Activated T-cell treated with anti-CD3 and anti-CD28 coated beads, Interleukin-2, amount 50 U/mL, for 48 hours (primary cell): ENCODE results near the gene MEN1.

Experiments
- DNase-seq, 2 experiments: peaks; one replicate each; pipeline ENCODE4 v3.0.0-alpha.2; 2020

Gene MEN1

GRCh38 chr11:64801158-64801464 is 9.2 kb downstream of the MEN1 start:
- no peak for DNase-seq

- DNase-seq, result no peak
Measured at GRCh38 chr11:64800303-64801157, 9.8 kb downstream of the MEN1 start.

- DNase-seq, result no peak
Measured at GRCh38 chr11:64799623-64800302, 10.6 kb downstream of the MEN1 start.

GRCh38 chr11:64799256-64799622 is 11.1 kb downstream of the MEN1 start:
- DNase-seq, result no peak

DNA sequence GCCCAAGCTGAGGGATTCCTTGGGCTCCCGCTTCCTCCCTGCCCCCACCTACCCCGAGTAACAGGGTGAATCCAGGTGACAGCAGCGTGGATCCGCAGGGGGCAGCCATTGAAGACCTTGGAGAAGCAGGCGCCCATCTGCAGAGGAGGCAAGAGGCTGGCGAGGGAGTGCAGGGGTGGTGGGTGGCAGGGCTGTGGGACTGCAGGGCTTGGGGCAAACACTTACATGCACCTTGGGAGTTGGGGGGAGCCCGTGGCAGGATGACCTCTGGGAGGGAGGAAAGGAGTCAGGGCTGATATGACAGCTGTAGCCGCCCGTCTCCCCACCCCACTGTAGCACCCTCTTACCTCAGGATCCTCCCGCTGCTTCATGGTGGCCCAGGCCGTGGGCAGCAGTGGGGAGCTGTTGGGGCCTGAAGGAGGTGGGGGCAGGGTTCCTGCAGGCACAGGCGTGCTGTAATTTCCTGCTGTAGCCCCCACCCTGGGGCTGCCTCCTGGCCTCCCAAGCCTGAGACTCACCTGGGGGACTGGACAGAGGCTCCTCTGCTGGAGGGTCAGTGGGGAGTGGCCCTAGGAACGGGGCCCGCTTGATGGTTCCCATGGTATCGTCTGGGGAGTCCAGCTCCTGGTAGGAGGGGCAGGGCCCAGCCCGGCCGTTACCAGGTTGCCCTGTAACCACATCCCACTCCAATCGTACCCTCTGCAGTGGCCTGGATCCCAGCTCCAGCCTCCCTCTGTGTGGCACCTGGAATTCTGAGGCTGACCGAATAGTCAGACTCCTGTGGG is 13.4 kb downstream of the MEN1 start:
- DNase-seq, result no peak

DNA sequence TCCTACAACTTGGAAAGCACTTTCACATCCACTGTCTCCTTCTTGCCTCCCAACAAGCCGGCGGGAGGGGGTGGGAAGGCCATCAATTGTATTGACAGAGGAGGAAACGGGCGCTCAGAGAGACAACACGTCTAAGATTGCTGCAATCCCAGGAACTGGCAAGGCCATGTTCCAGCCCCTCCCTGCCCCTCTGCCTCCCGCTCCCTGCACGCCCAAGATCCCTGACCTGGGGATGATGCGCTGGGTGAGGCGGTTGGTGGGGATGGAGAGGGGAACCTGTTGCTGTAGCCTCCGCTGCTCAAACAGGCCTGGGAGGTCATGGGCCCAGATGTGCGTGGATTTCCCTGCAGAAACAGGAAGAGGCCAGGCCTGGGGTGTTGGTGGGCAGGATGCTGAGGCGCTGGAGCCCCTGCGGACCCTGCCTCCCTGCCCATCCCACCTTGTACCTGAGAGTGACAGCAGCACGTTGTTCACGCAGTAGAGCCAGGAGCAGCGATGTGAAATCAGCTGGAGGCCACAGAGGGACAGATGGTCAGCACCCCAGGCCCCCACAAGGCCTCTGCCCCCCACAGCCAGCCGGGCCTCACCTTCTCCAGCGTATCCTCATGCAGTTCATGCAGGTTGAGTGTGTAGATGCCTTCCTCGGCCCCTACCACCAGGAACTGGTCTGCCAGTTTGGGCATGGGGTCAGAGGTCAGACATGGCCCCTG is 14.1 kb downstream of the MEN1 start:
- no peak for DNase-seq

DNA sequence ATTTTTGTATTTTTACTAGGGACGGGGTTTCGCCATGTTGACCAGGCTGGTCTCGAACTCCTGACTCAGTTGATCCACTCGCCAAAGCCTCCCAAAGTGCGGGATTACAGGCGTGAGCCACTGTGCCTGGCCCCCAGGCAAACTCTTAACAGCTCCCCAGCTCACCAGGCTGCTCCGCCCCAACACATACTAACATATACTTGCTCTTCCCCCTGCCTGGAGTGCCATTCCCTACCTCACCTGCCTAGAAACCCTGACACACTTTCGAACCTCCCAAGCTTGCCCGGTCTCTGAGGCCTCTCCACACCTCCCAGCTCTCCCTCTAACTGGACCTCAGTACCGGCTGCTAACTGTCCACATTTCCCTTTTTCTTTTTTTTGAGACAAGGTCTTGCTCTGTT is 15.8 kb downstream of the MEN1 start:
- no peak for DNase-seq

- no peak for DNase-seq
Measured at GRCh38 chr11:64793271-64794160, 16.8 kb downstream of the MEN1 start.

- no peak for DNase-seq
Measured at GRCh38 chr11:64792482-64792881, 17.9 kb downstream of the MEN1 start.

GRCh38 chr11:64791781-64792291 is 18.5 kb downstream of the MEN1 start:
- no peak for DNase-seq

- no peak for DNase-seq
Measured at GRCh38 chr11:64790205-64791095, 19.9 kb downstream of the MEN1 start.

DNA sequence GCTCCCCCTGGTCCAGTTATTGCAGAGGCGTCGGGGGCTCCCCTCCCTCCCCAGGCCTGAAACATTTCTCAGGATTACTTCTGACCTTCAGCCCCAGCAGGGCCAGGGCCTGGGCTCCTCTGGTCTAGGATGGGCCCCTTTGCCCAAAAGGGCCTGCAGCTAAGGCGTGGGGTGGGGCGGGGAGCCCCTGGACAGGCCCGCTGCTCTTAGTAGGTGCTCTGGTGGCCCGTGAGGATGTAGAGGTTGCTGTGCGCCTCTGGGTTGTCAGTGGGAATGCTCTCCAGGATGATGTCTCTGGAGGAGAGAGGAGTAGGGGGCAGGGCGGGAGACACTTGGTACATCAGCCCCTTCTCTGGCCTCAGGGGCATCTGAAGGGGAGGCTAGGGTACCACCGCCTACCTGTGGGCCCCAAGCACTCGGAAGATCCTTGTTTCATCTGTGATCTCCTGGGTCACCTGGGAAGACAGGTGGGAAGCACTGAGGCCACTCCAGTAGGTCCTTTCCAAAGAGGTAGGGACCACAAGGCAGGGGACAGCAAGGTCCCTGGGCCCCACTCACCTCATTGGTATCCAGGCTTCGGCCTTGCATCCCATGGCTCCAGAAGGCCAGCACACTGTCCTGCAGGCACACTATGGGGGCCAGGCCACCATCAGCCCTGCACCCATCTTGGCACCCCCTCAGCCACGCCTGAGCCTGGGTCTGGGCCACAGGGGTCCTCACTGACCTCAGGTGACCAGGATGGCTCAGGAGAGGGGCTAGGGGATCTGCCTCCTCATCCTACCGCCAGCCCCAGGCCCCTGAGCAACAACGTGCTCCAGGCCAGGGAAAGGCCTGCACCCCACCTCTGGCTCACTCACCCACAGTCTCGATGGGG is 20.8 kb downstream of the MEN1 start:
- no peak for DNase-seq

DNA sequence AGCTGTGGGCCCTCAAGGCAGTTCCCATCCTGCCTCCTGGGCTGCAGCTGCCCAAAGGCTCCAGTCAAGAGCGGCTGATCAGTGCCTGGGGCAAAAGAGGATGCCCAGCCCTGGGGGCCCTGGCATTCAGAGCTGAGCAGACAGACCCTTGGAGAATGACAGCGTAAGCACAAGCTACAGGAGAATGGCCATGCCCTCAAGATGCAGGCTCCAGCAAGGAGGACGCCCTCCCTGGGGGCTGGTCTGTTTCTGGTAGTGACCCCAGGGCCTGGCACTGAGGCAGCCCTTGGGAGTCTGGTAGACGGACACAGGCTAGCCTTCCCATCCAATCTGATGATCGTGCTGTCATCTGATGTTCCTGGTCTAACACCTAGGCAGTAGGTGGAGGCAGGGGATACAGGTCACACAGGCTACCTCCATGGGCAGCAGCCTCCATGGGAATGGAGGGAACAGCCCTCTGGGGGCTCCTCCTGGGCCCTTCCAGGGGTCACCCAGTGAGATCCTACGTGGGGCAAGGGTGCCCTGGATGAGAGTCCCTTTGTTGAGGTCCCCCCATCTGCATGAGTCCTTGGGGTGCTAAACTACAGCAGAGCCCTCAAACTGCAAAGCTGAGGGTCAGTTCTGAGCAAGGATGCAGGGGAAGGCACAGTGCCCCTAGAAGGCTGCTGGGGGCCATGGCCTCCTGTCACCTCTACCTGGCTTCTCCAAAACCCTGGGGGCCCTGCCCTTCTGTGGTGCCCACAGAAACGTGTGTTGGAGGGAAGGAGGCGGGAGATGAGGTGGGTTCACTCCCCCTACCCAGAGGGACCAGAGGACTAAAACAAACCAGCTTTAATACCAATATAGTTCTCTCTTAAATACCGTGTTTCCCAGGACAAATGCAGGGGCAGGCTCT is 21.8 kb downstream of the MEN1 start:
- no peak for DNase-seq

DNA sequence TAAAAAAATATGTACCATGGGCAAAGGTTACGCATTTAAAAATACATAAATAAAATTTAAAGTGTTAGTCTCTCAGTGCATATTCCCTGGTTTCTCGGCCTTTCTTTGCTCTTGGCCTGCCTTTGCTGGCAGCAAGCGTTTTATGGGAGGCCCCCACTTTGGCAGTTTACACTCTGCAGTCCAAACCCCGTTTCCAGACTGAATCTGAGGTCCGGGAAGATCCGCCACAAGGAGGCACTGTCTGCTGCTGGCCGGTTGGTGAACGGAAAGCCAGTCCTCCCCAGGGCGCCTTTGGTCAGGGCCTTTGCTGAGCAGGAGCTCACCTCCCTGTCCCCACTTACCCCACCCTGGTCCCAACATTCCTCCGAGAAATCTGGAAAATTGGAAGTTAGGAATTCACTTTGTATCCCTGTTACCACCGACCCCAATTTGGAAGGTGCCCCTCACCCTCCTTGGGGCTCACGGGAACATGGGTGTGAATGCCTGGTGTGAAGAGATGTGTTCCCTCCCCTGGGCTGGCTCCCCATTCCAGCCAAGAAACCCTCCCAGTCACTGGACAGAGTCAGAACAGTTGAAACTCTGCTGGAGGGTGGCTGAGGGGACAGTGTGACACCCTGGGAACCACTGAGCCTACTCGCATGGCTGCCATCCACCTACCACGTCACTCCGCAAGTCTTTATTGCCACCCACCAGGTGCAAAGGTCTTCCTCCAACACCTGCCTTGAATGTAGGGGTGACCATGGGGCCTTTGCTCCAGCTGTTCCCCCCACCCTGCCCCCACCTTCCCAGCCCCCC is 22.6 kb downstream of the MEN1 start:
- DNase-seq, result peak; percentile 74 to 76

DNA sequence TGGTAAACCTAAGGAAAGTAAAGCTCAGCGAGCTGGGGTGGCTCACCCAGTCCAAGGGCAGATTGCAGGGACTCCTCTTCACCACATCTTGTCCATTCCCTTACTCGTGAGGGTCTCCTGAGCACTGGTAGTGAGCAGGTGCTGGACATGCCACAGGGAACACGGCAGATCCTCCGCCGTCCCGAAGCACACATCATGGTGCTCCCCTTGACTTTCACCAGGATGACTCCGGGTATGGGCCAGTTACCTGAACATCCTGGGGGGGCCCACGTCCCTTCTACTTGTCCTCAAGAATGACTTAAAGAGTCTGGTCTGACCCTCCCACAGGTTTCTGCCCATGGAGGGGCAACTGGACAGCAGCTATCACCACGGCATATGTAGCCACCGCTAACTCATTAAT is 24.0 kb downstream of the MEN1 start:
- DNase-seq, result no peak

DNA sequence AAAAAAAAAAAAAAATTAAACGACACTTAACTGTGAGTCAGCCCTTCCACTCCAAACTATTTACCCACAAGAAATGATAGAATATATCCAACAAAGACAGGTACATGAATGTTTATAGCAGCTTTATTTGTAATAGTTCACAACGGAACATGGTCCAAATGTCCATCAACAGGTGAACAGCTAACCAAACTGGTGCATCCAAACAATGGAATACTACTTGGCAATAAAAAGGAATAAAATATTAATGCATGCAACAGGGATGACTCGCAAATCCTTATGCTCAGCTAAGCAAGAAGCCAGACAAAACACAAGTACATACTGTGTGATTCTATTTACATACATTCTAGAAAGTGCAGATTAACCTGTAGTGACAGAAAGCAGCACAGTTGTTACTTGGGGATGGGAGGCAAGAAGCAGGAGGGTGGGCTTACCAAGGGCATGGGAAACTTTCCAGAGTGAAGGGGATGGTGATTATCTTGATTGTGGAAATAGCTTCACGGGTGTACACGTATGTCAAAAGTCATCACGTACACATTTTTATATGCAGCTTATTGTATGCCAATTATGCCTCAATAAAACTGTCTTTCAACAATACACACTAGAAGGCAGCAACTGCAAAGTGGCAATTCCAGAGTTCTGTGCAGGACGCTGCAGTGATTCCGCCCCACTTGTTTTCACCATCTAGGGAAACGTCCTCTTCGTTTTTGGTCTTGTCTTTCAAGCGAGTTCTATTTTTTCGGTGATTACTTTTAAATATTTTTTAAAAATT is 25.4 kb downstream of the MEN1 start:
- DNase-seq, result no peak
